ENCODE results near the gene DUOX1.

GRCh38 chr15:45181491-45182285, 51.9 kb downstream of the DUOX1 start:
- TF ChIP-seq PML (IDR thresholded peaks at IDR 0.05; ENCODE audit: low read length): no peak
- no peak for TF ChIP-seq ZNF696 (CRISPR knock-in tag; conservative IDR thresholded peaks at IDR 0.05)
- no peak for TF ChIP-seq CHD2 (IDR thresholded peaks at IDR 0.05; ENCODE audit: low read depth, low read length)
- TF ChIP-seq, protein P1, sequence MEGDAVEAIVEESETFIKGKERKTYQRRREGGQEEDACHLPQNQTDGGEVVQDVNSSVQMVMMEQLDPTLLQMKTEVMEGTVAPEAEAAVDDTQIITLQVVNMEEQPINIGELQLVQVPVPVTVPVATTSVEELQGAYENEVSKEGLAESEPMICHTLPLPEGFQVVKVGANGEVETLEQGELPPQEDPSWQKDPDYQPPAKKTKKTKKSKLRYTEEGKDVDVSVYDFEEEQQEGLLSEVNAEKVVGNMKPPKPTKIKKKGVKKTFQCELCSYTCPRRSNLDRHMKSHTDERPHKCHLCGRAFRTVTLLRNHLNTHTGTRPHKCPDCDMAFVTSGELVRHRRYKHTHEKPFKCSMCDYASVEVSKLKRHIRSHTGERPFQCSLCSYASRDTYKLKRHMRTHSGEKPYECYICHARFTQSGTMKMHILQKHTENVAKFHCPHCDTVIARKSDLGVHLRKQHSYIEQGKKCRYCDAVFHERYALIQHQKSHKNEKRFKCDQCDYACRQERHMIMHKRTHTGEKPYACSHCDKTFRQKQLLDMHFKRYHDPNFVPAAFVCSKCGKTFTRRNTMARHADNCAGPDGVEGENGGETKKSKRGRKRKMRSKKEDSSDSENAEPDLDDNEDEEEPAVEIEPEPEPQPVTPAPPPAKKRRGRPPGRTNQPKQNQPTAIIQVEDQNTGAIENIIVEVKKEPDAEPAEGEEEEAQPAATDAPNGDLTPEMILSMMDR (IDR thresholded peaks at IDR 0.05 in 2 of 3, conservative IDR thresholded peaks at IDR 0.05 in 1 of 3; ENCODE audit: insufficient read depth in 2 of 3, low read depth in 1 of 3, low read length in 3 of 3): no peak
- no peak for TF ChIP-seq TCF7 (IDR thresholded peaks at IDR 0.05; ENCODE audit: borderline replicate concordance)
- TF ChIP-seq, protein P2, sequence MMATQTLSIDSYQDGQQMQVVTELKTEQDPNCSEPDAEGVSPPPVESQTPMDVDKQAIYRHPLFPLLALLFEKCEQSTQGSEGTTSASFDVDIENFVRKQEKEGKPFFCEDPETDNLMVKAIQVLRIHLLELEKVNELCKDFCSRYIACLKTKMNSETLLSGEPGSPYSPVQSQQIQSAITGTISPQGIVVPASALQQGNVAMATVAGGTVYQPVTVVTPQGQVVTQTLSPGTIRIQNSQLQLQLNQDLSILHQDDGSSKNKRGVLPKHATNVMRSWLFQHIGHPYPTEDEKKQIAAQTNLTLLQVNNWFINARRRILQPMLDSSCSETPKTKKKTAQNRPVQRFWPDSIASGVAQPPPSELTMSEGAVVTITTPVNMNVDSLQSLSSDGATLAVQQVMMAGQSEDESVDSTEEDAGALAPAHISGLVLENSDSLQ (IDR thresholded peaks at IDR 0.05): no peak
